Smooth muscle cell (in vitro differentiated cells): ENCODE measurements around the gene JAM3. TPM values are rescaled to one million over a fixed set of nuclear protein-coding genes. Genes with fewer than 3 reads are reported as not detected.
A peak's percentile ranks its signal among the peaks of the same experiment; 100 is the strongest.

ENCODE experiments used
- DNase-seq: peaks from one replicate; lab custom pipeline; 2025; ENCODE audit not compliant: unreplicated experiment; lab: John Stamatoyannopoulos, UW
- H2AFZ ChIP-seq: fragments of 200-600 bp; sonication (generic); 2 replicates; pipeline ENCODE4 v1.6.0; 2016; ENCODE audit warnings: antibody characterized with exemption, low read depth, mild to moderate bottlenecking
- H3F3A ChIP-seq: fragments of 200-600 bp; sonication (generic); 2 replicates; pipeline ENCODE4 v1.6.0; 2017; ENCODE audit warnings: antibody characterized with exemption, low read depth
- H3K27ac ChIP-seq: fragments of 200-600 bp; sonication (generic); 2 replicates; pipeline ENCODE4 v1.5.1; 2016; ENCODE audit warnings: low read depth, mild to moderate bottlenecking
- H3K27me3 ChIP-seq: fragments of 200-600 bp; sonication (generic); 2 replicates; pipeline ENCODE4 v1.6.1; 2016; ENCODE audit warnings: low read depth, mild to moderate bottlenecking
- H3K36me3 ChIP-seq: fragments of 200-600 bp; sonication (generic); 2 replicates; pipeline ENCODE4 v1.5.1; 2016; ENCODE audit warnings: low read depth
- H3K4me1 ChIP-seq: fragments of 200-600 bp; sonication (generic); 2 replicates; pipeline ENCODE4 v1.5.1; 2016; ENCODE audit warnings: low read depth
- H3K4me2 ChIP-seq: fragments of 200-600 bp; sonication (generic); 2 replicates; pipeline ENCODE4 v1.6.0; 2016; ENCODE audit warnings: mild to moderate bottlenecking
- H3K4me3 ChIP-seq: fragments of 200-600 bp; sonication (generic); 2 replicates; pipeline ENCODE4 v1.5.1; 2016; ENCODE audit warnings: mild to moderate bottlenecking
- H3K79me2 ChIP-seq: fragments of 200-600 bp; sonication (generic); 2 replicates; pipeline ENCODE4 v1.6.0; 2016; ENCODE audit warnings: low read depth, mild to moderate bottlenecking
- H3K9ac ChIP-seq: fragments of 200-600 bp; sonication (generic); 2 replicates; pipeline ENCODE4 v1.6.0; 2016; ENCODE audit warnings: low read depth
- H3K9me3 ChIP-seq: fragments of 200-600 bp; sonication (generic); replicated peaks from 2 replicates; pipeline ENCODE4 v1.5.1; 2016; ENCODE audit warnings: low read depth
- H4K20me1 ChIP-seq: fragments of 200-600 bp; sonication (generic); 2 replicates; pipeline ENCODE4 v1.6.0; 2016; ENCODE audit warnings: low read depth
- WGBS: methylation state at CpG from one replicate; pipeline ENCODE4 v1.1.7; 2016; ENCODE audit warnings: low lambda C conversion rate; 5-methylcytosine and 5-hydroxymethylcytosine counted together
- polyA plus RNA-seq: library from polyadenylated mRNA; unstranded; fragments of >200 nt; fragmentation: Nextera tagmentation; extraction: Ambion mirVana; gene quantifications from 2 replicates; pipeline ENCODE4 v1.2.1, GENCODE V29; 2016
- total RNA-seq: library from RNA; depleted of rRNA; stranded (reverse); fragments of >200 nt; gene quantifications from 2 replicates; pipeline ENCODE4 v1.2.3, GENCODE V29; 2014
- TF ChIP-seq, protein P1 (sequence below): fragments of 200-600 bp; sonication (generic); IDR thresholded peaks from 2 replicates; pipeline ENCODE4 v1.5.1; 2017; ENCODE audit warnings: borderline replicate concordance, mild to moderate bottlenecking, antibody characterized with exemption; ENCODE audit not compliant: insufficient read depth, poor library complexity, severe bottlenecking

The JAM3 gene
- total and polyA plus RNA-seq, 2 experiments from 2014 or later = 75.5 to 82.9 TPM

DNA sequence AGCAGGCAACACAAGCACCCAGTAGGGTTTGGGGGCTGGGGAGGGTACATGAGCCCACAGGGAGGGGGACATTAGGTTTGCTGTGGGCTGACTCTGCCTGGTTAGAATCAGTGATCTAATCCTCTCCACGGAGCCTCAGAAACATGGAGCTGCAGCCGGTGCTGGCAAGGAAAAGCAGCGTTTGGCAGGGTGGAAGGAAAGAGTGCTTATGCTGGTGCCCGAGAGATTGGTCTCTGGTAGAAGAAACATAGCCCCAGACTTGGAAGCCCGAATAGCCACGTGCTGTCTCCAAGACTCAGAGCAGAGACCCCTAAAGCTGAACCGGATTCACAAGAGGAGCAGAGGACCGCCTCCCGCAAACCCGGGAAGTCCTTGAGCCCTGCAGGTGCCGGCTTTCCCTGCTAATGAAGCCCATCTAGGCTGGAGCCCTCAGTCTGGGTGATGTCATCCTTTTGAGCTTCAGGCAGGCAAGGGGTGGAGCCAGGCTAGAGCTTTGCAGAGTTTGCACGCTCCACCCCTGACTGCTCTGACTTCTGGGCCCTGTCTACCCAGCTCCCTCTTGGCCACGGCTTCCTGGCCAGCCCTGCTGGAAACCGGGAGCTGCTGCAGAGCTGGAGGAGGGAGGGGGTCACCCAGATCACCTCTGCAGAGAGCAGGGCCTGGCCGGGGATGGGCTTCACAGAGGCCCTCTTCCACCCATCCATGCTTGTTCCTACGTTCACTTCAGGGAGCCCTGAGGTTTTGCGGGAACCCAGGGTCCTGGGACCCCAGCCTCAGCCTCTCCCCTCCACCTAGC is 35.0 kb upstream of the JAM3 start:
- Histone ChIP-seq H3K9me3 (no peaks in the 10 kb centered on the region), H3K27me3 (peaks cover 3% of the 10 kb centered on the region), H3K4me2 (peak overlapping the region; percentile 69), H3K9ac (no peak overlapping the region), H3K79me2 (no peaks in the 10 kb centered on the region), H3K4me3 (no peak overlapping the region), H2AFZ (no peak overlapping the region), H3K27ac (peak overlapping the region; percentile 100), H3K4me1 (peaks cover 25% of the 10 kb centered on the region), H4K20me1 (no peaks in the 10 kb centered on the region), H3F3A (peaks cover 9% of the 10 kb centered on the region), H3K36me3 (no peaks in the 10 kb centered on the region)
- peak; percentile 64 for DNase-seq
- TF ChIP-seq, protein P1, sequence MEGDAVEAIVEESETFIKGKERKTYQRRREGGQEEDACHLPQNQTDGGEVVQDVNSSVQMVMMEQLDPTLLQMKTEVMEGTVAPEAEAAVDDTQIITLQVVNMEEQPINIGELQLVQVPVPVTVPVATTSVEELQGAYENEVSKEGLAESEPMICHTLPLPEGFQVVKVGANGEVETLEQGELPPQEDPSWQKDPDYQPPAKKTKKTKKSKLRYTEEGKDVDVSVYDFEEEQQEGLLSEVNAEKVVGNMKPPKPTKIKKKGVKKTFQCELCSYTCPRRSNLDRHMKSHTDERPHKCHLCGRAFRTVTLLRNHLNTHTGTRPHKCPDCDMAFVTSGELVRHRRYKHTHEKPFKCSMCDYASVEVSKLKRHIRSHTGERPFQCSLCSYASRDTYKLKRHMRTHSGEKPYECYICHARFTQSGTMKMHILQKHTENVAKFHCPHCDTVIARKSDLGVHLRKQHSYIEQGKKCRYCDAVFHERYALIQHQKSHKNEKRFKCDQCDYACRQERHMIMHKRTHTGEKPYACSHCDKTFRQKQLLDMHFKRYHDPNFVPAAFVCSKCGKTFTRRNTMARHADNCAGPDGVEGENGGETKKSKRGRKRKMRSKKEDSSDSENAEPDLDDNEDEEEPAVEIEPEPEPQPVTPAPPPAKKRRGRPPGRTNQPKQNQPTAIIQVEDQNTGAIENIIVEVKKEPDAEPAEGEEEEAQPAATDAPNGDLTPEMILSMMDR = no peak
- 13% methylated on average over 17 of the region's 17 CpGs for WGBS

DNA sequence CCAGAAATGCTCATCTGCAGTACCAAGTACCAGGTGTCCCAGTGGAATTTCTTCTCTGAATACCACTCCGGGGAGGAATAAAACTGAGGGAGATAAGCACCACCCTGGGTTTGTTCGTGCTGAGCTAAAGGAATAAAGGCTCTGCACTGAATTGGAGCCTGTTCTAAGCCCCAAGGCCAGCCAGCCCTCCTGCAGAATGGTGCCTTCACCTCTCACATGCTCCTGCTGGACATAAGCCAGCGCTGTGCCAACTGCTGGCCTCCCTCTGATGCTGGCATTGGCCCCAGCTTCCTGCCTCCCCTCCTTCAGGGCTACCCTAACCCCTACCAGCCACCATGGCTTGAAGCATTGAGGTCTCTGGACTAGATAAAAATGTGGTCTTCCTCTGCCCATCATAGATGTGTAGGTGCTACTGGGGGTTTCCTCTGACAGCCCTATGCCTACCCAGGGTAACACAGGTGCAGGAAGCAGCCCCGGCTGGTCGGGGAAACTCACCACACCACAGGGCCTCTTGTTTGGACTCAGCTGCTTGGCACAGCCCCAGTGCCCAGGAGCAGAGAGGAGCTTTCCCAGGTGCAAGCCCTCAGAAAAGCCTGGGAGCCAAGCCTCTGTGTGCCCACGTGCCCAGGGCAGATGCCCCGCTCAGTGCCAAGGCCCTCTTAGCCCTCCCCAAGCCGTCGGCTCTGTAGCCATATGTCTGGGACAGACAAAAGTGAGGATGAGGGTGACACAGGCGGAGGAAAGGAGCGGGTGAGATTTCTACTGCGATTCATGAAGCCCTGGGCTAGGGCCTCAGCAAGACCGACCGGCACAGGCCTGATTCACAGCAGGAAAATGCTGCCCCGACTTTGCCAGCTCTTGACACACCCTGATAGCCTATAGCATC is 34.1 kb upstream of the JAM3 start:
- no peak for DNase-seq
- WGBS = 71% methylated on average over 15 of the region's 15 CpGs
- Histone ChIP-seq H3K36me3 (no peaks in the 10 kb centered on the region), H3K27me3 (no peaks in the 10 kb centered on the region), H3K9me3 (no peaks in the 10 kb centered on the region), H3K4me3 (no peak overlapping the region), H3K79me2 (no peaks in the 10 kb centered on the region), H3K9ac (no peak overlapping the region), H3K4me1 (peaks cover 33% of the 10 kb centered on the region), H3F3A (peaks cover 13% of the 10 kb centered on the region), H4K20me1 (no peaks in the 10 kb centered on the region), H3K27ac (peak overlapping the region; percentile 100), H3K4me2 (peak overlapping the region; percentile 91), H2AFZ (no peak overlapping the region)
- TF ChIP-seq, protein P1 = no peak

DNA sequence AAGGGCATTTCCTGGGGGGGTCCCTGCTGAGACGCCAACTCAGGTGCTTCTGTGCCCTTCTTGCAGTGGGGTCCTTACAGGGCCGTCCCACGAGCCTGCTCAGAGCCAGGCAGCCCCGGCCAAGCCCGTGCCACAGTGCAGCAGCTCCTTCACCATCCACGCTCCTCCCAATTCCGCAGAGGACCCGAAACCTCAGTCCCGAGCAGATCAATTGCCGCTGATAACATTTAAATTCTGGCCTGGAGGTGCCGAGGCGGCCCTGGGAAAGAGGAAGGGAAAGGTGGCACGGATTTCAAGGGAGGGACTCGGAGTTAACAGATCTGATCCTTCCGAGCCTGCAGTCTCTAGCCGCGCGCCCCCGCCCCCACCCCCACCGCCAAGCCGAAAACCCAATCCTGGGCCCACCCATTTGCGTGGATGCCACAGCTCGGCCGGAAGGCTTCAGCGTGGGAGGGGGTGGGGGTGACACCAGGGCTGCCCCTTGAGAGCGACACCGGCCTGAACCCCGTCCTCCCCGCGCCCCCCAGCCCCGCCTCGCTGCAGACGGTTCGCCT is 32.3 kb upstream of the JAM3 start:
- Histone ChIP-seq H3K4me1 (peaks cover 47% of the 10 kb centered on the region), H2AFZ (peak overlapping the region; percentile 1), H3F3A (peaks cover 26% of the 10 kb centered on the region), H4K20me1 (no peaks in the 10 kb centered on the region), H3K36me3 (no peaks in the 10 kb centered on the region), H3K9me3 (no peaks in the 10 kb centered on the region), H3K79me2 (no peaks in the 10 kb centered on the region), H3K9ac (peak overlapping the region; percentile 73), H3K27ac (peak overlapping the region; percentile 100), H3K27me3 (no peaks in the 10 kb centered on the region), H3K4me2 (peak overlapping the region; percentile 91), H3K4me3 (peak overlapping the region; percentile 64)
- WGBS = 8% methylated on average over 25 of the region's 34 CpGs
- TF ChIP-seq, protein P1 = no peak
- no peak for DNase-seq
